Activated CD4-positive, alpha-beta T cell treated with anti-CD3 and anti-CD28 coated beads for 4 hours (primary cell): ENCODE data around the gene THOC2.
"Not testable (repeated sequence)": the region's sequence is repeated elsewhere in the genome, so short reads cannot be mapped to it uniquely, and the experiment has no call there.

ENCODE experiments used
- DNase-seq, 2 donors: peaks; one replicate each; pipeline ENCODE4 v3.0.0-alpha.2; 2020

THOC2 gene

DNA sequence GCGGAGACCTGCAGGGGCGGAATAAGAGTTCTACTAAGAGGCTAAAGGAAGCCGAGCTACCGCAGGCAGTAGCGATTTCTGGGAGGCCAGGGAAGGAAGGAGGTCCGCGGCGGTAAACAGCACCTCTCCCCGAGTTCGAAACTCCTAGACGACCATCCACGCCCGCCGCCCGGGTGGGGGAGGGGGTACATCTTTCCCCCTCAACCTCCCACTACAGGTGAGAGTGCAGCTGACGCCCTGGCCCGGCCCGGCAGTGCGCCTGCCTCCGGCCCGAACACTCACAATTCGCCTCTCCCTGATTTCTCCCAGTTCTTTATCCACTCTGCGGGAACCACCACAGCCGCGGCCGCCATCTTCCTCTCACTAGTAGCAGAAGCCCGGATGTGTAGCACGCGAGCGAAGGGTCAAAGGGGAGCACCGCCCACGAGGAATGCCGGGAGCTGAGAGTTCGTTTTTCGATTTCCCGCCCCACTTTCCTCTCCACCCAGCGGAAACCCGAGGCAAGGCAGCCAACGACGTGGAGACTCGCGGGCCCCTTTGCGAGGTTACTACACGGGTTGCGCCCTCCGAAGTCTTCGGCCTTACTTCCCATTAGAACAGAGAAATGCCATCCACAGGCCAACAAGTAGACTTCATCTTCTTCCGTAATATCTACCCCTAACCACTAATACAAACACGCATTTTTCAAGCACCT, at the start of gene THOC2:
Gene THOC2, minus strand, starts transcription at position 383 of the 694 bp plus-strand sequence. Its CDS starts 30 bp downstream, at position 353.
- DNase-seq = peak; percentile 77 to 80

DNA sequence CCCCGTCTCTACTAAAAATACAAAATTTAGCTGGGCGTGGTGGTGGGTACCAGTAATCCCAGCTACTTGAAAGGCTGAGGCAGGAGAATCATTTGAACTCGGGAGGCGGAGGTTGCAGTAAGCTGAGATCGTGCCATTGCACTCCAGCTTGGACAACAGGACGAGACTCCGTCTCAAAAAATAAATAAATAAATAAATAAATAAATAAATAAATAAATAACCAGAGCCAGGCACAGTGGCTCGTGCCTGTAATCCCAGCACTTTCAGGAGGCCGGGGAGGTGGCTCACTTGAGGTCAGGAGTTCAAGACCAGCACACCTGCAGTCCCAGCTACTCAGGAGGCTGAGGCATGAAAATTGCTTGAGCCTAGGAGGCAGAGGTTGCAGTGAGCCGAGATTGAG, 48.9 kb upstream of the THOC2 start:
- DNase-seq = not testable (repeated sequence)

DNA sequence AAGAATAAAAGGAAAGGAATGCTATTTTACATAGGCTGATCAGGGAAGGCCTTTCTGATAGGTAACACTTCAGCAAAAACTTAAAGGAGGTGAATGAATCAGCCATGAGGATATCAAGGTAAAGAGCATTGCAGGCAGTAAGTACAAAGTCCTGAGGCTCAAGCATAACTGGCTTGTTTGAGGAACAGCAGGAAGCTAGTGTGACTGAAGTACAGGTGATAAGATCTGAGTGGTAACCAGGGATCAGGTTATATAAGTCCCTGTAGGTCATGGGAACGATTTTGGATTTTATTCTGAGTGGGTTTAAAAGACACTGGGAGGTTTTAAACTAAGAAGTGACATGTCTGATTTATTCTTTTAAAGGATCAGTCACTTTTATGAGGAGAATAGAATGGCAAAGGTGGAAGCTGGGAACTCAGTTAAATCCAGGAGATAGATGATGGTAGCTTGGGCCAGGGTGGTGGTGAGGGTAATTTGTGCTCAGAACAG, 47.1 kb upstream of the THOC2 start:
- DNase-seq = no peak

DNA sequence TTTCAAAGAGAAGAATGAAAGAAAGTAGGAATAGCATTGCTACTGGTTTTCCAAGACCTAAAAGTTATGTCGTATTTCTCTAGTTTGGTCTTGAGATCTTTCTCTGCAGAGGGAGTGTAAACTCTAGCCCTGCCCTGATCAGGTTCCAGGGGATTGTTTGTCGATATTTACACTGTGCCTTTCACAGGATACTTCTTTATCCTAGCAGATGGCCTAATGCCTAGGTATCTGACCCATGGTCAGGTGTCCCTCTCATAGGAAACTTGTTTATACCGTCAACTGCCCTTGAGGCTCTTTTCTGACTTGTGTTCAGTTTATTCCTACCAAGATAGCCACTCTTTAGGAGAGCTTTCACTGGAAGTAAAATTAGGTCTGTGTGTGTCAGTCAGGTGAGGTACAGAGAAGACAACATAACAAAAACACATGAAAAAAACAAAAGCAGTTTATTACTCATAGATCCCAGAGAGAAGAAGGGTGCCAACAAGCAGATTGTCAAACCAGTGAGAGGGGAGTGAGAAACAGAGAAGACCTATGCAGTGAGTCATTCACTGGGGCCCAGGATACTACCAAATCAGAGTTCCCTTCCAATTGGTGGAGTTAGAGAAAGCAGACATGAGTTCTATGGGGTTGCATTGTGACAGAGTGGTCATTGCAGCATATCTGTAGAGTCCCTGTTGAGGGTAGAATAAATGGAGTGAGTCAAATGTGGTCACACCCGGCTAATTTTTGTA, 40.6 kb upstream of the THOC2 start:
- DNase-seq = no peak

DNA sequence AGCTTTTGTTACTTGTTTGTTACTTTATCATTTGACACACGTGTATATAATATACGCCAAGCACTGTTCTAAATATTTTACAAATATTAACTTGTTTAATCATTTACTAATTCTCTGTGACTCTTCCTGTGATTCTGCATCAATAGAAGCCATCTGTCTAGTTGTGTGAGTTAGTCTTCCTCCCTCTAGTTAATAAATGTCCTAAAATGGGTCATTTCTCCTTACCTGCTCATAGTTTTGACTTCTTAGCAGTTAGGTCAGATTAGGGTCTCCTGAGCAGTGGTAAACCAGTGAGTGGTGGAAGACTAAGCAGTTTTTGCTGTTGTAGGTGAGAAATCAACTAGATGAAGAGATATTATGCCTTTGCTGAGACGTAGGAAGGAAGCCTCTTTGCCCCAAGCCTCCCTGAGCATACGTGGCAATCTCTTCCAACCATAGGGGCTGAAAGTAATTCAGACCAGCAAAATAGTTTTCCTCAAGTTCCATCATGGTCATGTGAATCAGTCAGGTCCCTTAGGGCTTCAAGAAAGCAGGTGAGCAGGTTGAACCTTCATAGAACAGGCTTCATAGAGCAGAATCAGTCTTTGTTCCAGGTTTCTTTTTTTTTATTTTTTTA, 38.7 kb upstream of the THOC2 start:
- no peak for DNase-seq

DNA sequence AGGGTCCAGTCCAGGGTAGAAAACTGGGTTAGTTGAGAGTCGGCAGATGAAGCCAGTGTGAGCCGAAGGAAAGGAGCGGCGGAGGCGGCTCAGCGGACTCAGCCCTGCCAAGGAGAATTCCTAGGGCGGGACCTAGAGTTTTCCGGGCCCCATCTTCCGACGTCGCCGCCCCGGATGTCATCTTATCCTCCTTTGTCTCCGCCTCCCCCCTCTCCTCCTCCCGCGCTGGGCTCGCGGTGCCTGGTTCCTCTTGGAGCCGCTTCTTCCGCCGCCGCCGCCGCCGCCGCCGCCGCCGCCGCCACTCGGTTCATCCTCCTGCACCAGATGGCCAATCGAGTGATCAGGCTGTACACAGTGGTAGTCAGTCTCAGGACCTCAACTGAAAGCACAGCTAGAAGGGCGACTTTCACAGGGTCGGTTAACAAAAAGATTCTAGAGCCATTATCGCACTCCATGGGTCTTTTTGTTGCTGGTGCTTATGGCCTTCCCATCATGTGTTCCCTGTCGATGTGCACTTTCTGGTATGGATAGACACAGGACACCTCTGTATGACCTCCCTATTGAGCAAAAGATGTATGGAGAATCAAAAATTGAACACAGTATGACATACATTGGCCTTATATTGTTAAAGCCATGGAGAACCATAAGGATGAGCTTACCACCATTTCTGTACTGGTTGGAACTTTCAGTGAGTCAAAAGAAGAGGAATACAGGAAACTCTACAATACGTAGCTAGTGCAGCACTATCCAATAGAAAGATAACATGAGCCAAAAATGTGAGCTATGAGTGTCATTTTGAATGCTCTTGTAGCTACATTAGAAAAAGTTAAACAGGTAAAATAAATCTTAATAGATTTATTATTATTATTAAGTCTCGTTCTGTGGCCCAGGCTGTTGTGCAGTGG, 32.4 kb upstream of the THOC2 start:
- peak; percentile 26 to 40 for DNase-seq

DNA sequence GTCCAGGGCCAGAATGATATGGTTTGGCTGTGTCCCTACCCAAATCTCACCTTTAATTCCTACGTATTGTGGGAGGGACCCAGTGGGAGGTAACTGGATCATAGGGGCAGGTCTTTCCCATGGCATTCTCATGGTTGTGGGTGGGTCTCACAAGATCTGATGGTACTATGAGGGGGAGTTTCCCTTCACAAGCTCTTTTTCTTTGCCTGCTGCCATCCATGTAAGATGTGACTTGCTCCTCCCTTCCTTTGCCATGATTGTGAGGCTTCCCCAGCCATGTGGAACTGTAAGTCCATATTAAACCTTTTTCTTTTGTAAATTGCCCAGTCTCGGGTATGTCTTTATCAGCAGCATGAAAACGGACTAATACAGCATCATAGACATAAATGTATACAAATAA, 27.0 kb upstream of the THOC2 start:
- DNase-seq = not testable (repeated sequence)

GRCh38 chrX:123757794-123758193, 24.9 kb upstream of the THOC2 start:
- DNase-seq = not testable (repeated sequence)

DNA sequence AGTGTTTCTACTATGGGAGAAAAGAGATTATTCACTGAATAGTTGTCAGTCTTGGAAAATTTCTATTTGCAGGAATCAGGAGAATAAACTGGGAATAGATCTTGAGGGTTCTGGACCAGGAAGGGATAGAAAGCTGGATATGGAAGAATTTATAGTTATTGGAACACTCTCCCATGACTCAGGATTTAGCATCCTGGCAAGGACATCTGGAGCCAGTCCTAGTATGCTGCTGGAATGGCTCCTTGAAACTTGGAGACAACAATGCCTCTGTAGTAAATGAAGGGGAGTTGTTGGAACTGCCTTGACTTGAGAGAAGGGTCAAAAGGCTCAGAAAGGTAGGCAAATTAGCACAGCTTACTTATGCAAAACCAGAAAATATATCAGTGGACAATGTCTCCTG, 23.5 kb upstream of the THOC2 start:
- DNase-seq = no peak

DNA sequence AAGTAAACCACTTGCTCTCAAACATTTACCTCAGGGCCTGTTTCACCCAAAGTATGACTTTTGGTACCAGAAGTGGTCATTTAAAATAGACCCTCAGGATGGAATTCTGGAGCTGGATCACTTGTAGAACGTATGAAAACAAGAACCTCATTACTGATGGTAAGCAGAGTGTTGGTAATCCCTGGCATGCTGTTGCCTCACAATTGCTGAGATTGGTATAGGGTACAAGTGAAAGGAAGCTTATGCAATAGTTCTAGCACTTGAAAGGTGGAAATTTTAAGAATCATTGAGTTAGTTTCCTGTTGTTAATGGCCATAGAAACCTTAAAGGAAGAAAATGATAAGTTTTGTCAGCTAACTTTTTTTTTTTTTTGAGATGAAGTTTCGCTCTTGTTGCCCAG, 22.3 kb upstream of the THOC2 start:
- no peak for DNase-seq

- no peak for DNase-seq
These were observed 21.0 kb upstream of the THOC2 start for GRCh38 chrX:123753656-123754350.

- DNase-seq = no peak
These were observed 16.8 kb upstream of the THOC2 start for GRCh38 chrX:123749643-123750042.

DNA sequence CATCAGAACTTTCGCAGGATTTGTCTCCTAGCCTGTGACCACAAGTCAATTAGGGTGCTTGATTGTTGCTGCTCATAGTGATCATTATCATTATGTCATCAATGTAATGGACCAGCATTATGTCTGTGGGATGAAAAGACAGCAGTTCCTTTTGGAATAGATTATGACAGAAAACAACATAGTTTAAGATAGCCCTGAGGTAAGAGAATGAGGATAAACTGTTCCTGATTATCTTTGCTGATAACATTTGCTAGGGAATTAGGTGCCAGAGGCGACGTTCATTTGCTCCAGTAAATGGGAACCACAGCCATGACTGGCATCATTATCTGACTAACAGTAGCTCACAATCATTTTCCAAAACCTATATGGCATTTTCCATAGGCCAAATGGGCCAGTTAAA, 12.7 kb upstream of the THOC2 start:
- no peak for DNase-seq

- no peak for DNase-seq
These were observed 10.5 kb upstream of the THOC2 start for GRCh38 chrX:123743312-123743711.

- no peak for DNase-seq
These were observed 9.6 kb upstream of the THOC2 start for GRCh38 chrX:123742440-123742839.

GRCh38 chrX:123740536-123740935, 7.7 kb upstream of the THOC2 start:
- no peak for DNase-seq

- no peak for DNase-seq
These were observed 7.2 kb upstream of the THOC2 start for GRCh38 chrX:123740006-123740405.

GRCh38 chrX:123739474-123739873, 6.6 kb upstream of the THOC2 start:
- DNase-seq = no peak

GRCh38 chrX:123738378-123738940, 5.6 kb upstream of the THOC2 start:
- DNase-seq = no peak

DNA sequence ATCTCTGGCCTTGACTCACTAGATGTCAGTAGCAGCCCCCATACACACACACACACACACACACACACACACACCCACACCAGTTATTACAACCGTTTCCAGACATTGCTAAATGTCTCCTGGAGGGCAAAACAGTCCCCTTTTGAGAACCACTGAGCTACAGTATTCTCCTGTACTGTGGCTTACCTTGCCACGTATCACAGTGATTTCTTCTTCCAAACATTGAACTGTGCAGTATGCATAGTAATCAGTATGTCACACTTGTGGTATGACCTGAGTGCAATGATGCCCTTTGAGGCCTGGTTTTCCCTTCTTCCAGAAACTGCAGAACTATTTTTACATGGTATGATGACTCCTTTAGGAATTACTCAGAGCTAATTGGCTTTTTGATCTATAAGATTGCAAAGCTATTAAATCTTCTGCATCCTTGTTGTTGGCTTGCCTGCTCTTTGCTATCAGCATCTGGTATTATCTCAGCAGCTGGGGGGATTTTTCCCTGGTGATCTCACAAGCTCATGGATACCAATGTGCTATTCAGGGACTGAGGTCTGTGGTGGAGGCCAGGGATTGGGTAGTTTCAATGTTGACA, 3.6 kb upstream of the THOC2 start:
- no peak for DNase-seq

DNA sequence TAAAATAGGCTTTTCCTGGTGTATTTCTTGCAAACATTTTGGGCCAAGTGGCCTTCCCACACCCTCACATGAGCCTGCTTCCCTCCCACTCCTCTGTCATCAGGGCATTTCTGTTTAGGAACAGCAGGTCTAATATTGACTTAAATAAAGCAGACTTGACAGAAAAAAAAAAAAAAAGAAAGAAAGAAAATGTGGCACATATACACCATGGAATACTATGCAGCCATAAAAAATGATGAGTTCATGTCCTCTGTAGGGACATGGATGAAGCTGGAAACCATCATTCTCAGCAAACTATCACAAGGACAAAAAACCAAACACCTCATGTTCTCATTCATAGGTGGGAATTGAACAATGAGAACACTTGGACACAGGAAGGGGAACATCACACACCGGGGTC, 2.3 kb upstream of the THOC2 start:
- not testable (repeated sequence) for DNase-seq
